NCI-H1417 (cell line): ENCODE measurements around the gene REM2.
A peak's percentile ranks its signal among the peaks of the same experiment; 100 is the strongest.
"Not testable (repeated sequence)": the region's sequence is repeated elsewhere in the genome, so short reads cannot be mapped to it uniquely, and the experiment has no call there.

Source experiments
- DNase-seq, 3 experiments: peaks; one replicate each; lab custom pipeline; 2025; lab: John Stamatoyannopoulos, UW

Gene REM2

DNA sequence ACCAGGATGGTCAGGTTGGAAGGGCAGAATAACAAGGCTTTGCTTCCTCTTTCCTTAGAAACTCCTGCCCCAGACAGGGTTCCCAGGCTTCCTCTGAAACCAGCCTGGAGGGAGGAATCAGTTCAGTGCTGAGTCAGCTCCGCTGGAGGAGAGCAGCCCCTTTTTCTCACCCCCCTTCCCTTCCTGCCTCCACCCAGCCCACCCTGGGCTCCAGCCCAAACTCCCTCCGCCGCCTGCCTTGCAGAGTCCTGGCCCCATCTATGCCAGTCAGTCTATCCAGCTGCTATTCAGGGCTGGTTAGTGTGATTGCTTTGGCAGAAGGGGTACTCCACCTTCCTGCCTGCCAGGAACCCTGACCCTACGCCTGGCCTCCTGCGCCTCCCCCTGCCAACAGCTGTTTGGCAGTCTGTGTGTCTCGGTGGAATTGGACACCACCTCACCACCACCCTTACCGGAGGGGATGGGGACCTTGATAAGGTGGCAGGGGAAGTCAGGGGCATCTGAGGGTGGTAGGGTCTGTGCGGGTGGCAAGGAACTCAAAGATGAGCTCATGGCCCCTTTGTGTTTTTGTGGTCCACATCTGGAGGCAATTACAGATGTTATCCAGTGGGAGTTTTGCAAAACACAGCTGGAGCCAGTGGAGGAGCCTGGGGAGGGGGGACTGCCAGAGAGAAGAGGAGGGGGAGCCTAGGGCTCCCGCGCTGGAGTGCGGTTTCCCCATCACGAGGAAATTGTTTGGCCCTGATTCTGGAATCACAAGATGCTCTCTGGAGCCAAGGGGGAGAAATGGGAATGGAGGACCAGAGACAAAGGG lies 34.5 kb upstream of the REM2 start:
- DNase-seq = no peak

DNA sequence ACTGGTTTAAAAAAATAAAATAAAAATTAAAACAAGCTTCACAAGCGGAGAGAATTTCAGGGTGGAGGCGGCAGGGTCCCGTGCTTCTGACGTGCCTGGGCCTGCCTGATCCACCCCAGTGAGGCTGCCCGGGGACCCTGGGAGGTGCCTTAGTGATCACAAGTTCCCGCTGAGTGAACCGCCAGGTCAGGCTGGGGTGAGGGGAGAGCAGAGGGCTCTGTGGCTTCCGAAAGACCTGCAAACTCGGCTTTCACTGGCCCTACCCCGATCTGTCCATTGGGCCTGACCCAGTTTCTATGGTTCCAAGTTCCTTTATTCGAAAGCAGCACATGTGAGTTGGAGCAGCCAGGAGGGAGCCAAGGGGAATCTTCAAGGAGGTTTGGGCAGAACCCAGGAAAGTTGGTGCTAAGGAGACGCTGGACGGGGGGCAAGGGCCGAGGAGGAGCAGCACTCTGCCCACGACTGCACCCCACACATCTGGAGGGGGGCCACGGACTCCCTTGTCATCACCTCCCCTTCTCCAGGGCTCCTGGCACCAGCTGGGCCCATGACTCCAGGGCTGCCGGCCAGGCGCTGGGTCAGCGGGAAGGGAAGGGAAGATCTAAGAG lies 33.7 kb upstream of the REM2 start:
- no peak for DNase-seq

DNA sequence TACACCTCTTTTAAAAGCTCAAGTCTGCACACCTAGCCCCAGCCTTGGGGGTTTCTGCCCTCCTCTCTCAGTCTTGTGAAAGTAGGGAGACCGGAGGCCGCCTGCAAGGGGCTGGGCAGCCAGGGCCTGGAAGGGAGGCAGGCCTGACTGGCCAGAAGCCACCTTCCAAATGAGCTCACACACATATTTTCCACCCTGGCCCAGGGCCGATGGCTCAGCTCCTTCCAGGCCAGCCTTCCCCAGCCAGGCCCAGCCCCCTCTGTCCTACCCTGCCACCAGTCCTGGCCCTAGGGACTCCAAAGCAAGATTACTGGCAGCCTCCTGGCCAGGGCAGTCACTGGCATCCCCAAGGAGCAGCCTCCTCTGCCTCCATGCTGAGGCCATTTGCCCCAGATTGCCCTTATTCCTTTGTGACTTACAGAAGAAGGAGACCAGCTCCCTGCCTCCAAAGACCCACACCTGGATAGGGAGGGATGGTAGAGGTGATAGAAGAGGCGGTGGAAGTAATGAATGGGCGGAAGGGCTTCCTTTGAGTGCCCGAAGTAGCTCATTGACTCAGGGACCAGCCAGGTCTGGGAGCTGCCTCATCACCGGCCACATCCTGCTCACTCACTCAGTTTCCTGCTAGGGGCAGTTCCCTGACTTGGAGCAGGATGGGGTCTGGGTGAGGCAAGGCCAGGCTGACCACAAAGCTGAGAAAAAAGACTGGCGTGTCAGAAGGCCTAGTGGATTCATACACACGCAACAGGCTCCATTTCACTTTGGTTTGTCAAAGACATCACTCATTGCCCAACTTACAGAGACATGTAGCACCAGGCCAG lies 31.9 kb upstream of the REM2 start:
- no peak for DNase-seq

DNA sequence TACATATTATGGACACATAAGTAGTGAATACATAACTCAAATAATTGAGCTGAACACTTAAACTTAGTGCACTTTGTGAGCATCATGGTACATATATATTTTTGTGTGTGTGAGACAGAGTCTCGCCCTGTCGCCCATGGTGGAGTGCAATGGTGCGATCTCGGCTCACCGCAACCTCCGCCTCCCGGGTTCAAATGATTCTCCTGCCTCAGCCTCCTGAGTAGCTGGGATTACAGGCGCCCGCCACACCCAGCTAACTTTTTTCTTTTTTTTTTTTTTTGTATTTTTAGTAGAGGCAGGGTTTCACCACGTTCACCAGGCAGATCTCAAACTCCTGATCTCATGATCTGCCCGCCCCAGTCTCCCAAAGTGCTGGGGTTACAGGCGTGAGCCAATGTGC lies 30.8 kb upstream of the REM2 start:
- DNase-seq = not testable (repeated sequence)

DNA sequence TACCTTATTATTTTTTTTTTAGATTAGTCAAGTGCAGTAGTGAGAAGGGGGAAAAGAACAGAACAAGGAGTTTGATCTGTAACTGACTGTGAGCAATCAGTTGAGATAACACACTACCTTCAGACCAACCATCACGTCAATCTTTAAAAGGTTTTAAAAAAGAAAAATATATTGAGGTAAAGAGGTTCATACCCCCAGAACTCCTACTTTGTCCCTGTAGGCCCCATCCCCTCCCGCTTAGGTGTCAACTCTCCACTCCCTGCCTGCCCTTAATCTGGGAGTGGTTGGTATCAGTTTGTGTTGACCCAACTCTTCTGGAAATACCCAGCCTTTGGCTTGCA lies 30.5 kb upstream of the REM2 start:
- no peak for DNase-seq

DNA sequence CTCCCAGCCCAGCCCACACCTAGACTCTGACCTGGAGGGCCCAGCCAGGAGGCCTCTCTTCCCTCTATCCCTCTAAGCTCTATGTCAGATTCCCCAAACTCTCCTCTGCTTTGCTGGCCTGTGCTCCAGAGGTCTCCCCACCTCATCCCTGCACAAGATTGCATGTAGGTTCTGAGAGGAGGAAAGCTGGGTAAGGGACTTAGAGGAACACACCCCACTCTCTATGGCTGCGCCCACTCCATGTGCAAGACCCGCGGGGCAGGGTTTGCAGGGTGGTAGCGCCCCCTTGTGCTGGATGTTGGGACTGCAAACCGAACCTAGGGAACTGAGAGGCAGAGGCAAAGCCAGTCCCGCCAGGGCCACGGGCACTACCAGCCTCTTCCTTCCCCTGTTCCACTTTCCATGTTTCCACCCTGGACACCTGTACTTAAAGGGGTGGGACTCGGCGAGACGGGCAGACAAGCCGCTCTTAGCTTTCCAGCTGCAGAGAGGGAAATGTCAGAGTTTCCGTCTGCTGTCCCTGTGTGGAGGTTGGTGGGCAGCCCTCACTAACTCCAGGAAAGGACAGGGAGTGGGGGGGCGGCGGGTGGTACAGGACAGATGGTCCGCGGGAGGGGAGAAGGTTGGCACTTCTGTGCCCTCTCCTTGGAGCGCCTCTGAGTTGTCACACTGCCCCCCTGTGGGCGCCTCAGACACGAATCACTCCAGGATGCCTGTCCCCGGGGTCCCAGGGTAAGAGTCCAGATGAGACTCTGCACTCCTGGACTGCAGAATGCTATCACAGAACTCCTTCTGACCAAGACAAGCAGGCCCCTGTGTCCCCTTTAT lies 29.9 kb upstream of the REM2 start:
- DNase-seq = peak; percentile 68 to 87 (median 72)

DNA sequence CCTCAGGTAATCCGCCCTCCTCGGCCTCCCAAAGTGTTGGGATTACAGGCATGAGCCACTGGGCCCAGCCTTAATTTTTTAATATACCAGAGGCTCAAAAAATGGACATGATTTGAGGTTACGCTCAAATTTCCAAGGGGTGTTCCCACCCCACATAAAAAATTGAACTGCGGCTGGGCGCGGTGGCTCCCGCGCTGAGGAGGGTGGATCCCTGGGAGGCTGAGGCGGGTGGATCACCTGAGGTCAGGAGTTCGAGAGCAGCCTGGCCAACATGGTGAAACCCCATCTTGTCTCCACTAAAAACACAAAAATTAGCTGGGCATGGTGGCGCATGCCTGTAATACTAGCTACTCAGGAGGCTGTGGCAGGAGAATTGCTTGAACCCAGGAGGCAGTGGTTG lies 28.7 kb upstream of the REM2 start:
- not testable (repeated sequence) for DNase-seq

DNA sequence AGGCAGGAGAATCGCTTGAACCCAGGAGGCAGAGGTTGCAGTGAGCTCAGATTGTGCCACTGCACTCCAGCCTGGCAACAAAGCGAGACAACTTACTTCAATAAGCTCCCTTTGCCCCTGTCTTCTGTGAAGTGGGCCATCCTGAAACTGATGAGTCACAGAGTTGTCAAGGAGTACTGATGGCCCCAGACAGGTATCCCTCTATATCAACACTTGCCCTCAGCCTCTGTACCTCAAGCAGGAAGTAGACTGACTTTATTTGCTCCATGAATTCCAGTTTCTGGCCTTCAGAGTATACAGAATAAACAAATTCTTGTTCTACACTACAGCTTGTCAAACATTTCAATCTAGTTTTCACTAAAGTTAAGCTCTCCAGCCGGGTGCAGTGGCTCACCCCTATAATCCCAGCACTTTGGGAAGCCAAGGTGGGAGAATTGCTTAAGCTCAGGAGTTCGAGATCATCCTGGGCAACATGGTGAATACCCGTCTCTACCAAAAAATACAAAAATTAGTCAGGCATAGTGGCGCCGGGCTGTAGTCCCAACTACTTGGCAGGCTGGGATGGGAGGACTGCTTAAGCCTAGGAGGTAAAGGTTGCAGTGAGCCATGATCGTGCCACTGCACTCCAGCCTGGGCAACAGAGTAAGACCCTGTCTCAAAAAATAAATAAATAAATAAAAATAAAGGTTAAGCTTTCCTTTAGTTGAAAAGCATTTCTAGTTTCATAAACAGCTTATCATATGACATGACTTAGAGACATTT lies 27.9 kb upstream of the REM2 start:
- DNase-seq = no peak

DNA sequence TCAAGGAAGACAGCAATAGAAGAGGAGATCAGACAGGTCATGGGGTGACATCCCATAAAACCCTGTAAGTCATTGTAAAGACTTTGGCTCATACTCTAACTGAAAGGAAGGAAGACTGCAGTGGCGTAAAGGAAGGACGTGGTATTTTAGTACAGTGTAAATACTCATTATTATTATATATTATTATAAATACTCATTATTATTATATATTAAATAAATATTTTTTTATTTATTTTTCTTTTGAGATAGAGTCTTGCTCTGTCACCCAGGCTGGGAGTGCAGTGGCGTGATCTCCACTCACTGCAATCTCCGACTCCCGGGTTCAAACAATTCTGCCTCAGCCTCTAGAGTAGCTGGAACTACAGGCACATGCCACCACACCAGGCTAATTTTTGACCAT lies 26.6 kb upstream of the REM2 start:
- no peak for DNase-seq

DNA sequence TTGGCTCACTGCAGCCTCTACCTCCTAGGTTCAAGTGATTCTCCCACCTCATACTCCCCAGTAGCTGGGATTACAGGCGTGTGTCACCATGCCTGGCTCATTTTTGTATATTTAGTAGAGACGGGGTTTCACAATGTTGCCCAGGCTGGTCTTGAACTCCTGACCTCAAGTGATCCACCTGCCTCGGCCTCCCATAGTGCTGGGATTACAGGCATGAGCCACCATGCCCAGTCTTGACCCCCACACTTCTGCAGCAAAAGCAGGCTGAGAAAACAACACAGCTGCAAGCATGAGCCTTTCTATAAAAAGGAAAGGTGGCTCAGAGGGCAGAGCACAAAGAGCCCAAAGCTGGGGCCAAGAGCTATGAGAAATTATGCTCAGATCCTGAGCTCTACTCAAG lies 22.6 kb upstream of the REM2 start:
- DNase-seq = not testable (repeated sequence)

DNA sequence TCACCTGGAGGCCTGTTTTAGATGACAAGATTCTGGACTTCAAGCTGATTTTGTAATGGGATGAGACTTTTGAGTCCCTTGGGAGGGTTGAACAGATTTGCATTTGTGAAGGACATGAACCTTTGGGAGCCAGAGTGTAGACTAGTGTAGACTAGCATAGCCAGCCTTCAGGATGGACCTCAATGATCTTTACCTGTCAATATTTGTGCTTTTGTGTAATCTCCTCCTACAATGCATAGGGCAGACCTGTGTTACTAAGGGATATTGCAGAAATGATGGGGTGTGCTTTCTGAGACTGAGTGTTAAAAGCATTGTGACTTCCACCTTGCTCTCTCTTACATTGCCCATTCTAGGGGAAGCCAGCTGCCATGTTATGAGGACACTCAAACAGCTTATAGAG lies 21.4 kb upstream of the REM2 start:
- no peak for DNase-seq

DNA sequence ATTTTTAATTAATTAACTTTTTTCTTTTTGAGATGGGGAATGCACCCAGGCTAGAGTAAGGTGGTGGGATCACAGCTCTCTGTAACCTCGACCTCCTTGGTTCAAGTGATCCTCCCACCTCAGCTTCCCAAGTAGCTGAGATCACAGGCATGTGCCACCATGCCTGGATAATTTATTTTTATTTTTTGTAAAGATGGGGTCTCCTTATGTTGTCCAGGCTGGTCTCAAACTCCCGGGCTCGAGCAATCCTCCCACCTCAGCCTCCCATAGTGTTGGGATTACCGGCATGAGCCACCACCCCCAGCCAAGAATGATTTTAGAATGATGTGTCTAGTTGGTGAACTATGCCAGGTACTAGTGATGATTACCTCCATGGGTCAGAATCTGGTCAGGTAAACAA lies 18.0 kb upstream of the REM2 start:
- no peak for DNase-seq

DNA sequence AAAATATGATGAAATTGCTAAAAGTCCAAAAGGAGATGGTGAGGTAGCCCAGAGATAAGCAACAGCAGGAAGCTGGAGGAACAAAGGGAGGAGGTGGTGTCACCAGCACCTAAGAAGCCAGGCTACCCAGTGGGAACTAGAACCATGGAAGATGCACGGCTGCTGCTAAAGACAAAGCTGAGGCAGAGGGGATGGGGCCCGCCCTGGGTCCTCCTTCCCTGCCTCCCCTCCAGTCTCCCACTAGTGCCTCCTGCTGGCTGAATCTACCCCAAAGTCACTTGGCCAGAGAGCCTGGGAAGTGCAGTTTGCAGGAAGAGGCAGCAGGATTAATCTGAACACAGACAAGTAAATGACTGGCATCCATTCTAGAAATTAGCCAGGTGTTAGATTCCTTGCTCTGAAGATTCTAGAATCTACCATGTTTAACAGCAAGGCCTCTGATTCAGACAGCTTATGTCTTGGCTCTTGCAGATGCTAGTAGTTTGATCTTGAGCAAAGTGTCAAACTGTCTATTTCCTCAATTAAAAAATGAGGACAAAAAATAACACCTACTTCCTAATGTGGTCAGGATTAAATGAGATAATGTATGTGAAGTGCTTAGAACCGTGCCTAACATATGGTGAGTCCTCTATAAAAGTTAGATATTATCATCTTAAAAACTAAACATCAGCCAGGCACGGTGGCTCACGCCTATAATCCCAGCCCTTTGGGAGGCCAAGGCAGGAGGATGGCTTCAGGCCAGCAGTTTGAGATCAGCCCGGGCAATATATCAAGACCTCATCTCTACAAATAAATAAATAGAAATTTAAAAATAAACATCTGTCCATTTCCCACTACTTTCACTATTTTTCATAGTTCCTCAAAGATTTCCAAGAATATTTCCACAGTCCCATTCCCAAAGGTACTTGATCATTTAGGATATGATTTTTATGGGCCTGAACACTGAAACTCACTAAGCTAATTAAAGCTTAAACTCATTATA lies 17.3 kb upstream of the REM2 start:
- DNase-seq = no peak

DNA sequence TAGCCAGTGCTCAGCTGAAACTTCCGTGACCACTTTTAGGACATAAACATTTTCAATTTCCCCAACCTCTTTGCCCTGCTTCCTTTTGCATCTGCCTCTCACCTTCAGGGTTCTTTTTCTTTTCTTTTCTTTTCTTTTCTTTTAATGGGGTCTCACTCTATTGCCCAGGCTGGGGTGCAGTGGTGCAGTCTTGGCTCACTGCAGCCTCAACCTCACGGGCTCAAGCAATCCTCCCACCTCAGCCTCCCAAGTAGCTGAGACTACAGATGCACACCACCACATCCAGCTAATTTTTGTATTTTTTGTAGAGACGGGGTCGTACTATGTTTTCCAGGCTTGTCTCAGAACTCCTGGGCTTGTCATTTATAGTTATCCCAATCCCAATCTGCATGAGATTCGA lies 16.1 kb upstream of the REM2 start:
- no peak for DNase-seq

DNA sequence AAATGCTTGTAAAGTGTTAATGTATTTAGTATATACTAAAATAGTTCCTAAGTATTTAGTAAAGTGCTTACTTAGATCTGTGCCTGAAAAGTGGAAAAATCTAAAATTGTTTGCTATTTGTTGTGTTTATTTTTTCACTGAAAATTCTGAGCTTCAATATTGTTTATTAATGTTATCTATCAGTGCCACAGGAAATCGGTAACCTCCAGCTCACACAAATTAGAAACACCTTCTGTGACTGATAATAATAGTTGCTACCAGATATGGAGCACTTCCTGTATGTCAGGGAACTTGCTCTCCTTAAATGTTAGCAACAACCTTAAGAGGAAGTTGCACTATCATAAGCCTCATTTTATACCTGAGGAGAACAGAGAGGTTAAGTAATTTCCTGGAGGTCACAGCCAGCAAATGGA lies 12.2 kb upstream of the REM2 start:
- DNase-seq = no peak

DNA sequence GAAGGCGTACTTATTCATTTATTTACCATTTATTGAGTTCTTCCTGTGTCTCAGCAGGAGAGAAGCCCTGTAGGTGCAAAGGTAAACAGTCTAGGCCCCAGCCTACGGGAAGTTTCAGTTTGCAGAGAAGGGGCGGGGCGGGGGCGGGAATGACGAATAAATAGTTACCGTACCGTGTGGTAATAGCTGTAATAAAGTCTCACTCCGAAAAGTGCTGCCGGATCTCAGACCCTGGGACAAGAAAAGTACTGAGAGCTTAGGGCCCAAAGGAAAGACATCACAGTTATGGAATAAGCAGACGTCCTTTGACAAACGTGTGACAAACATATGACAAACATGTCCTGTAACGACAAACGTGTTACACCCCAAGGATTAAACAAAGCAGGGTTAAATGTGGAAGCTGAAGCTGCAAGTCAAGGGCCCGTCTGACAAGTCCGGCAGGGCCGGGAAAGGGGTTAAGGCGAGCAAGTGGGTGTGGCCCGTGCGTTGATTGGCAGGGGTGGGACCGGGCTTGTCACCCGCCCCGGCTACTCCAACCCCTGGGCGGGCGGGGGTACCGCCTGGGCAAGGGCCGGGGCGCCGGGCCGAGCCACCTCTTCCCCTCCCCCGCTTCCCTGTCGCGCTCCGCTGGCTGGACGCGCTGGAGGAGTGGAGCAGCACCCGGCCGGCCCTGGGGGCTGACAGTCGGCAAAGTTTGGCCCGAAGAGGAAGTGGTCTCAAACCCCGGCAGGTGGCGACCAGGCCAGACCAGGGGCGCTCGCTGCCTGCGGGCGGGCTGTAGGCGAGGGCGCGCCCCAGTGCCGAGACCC lies 11.6 kb upstream of the REM2 start, which contains the start of gene LRP10:
Gene LRP10, plus strand, starts transcription at position 517 of the 809 bp plus-strand sequence. CDS start 564 bp downstream, outside the sequence.
- peak; percentile 65 to 92 (median 87) for DNase-seq

DNA sequence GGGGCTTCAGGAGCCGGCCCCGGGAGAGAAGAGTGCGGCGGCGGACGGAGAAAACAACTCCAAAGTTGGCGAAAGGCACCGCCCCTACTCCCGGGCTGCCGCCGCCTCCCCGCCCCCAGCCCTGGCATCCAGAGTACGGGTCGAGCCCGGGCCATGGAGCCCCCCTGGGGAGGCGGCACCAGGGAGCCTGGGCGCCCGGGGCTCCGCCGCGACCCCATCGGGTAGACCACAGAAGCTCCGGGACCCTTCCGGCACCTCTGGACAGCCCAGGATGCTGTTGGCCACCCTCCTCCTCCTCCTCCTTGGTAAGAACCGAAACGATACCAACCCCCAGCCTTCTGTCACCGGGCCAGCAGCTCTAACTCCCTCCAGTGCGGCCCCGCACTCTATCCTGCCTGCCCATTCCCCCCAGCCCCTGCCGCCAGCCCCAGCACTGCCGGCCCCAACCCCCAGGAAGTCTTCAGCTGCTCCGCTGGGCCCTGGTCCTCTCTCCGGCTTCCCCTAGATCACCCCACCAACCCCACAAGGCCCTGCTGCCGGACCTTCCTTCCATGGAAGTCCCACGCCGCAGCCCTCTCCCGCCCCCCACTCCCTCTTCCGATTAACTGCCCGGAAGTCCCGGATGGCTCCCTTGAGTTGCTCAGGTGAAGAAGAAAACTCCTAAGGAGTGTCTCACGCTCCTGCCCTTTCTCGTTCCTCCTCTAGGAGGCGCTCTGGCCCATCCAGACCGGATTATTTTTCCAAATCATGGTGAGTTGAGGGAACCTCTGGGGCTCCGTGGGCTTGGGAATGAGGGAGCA lies 10.8 kb upstream of the REM2 start:
- DNase-seq = peak; percentile 68 to 89 (median 81)

DNA sequence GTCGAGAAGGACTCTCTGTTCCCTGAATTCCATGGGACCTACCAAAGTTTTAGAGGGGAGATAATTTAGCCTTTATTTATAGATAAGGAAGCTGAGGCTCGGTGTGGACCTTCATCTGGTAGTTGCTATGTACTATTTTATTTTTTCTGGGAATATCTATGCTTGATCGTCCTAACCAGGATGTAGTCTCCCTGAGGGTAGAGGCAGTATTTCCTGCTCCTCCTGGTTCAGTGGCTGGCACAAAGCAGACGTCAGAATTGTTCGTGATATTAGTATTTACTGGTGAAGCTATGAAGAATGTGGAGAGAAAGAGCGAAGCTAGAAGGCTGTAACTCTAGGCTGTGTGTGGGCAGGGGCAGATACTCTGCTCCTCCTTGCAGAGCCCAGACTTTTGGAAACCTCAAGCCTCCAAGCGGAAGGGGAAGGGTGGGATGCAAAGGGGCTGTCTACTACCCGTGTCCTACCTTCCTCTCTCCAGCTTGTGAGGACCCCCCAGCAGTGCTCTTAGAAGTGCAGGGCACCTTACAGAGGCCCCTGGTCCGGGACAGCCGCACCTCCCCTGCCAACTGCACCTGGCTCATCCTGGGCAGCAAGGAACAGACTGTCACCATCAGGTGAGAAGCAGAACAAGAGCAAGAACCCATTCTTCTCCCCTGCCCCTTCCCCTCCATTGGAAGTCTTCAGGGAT lies 10.0 kb upstream of the REM2 start:
- DNase-seq = no peak
